ENCODE measurements around the gene OFD1.

OFD1 gene

GRCh38 chrX:13791145-13791544, 56.6 kb downstream of the OFD1 start:
- TF ChIP-seq CTCF (IDR thresholded peaks at IDR 0.05): no peak

GRCh38 chrX:13791559-13791958, 57.0 kb downstream of the OFD1 start:
- no peak for TF ChIP-seq CTCF (IDR thresholded peaks at IDR 0.05)

- TF ChIP-seq CTCF (IDR thresholded peaks at IDR 0.05): no peak
Measured at GRCh38 chrX:13793897-13794296, 59.3 kb downstream of the OFD1 start.

- TF ChIP-seq CTCF (IDR thresholded peaks at IDR 0.05): no peak
Measured at GRCh38 chrX:13794417-13794816, 59.9 kb downstream of the OFD1 start.

GRCh38 chrX:13797512-13797911, 63.0 kb downstream of the OFD1 start:
- no peak for TF ChIP-seq CTCF (IDR thresholded peaks at IDR 0.05)

- TF ChIP-seq CTCF (IDR thresholded peaks at IDR 0.05): no peak
Measured at GRCh38 chrX:13798184-13798583, 63.6 kb downstream of the OFD1 start.

GRCh38 chrX:13803116-13803515, 68.6 kb downstream of the OFD1 start:
- no peak for TF ChIP-seq CTCF (IDR thresholded peaks at IDR 0.05)

- no peak for TF ChIP-seq CTCF (IDR thresholded peaks at IDR 0.05)
Measured at GRCh38 chrX:13805241-13805640, 70.7 kb downstream of the OFD1 start.

Measured in LNCAP (cell line).